SK-N-MC (cell line): ENCODE results near the gene DUSP5.
"Not testable (repeated sequence)": the region's sequence is repeated elsewhere in the genome, so short reads cannot be mapped to it uniquely, and the experiment has no call there.

Source experiments
- EZH2 ChIP-seq: fragments of 200-600 bp; sonication (generic); IDR thresholded peaks from one replicate; pipeline ENCODE4 v1.6.1; 2017; ENCODE audit warnings: antibody characterized with exemption
- POLR2AphosphoS5 ChIP-seq: IDR thresholded peaks from 2 replicates; pipeline ENCODE4 v1.6.1; 2012; ENCODE audit warnings: mild to moderate bottlenecking, low read depth, low read length, borderline replicate concordance

- TF ChIP-seq EZH2, POLR2AphosphoS5: not testable (repeated sequence)
Observed at GRCh38 chr10:110532628-110533027, 34.9 kb downstream of the DUSP5 start.
